H1 (cell line): Measurements from ENCODE around the gene TEX44. TPM values are rescaled to one million over a fixed set of nuclear protein-coding genes. Genes with fewer than 3 reads are reported as not detected.
A peak's percentile ranks its signal among the peaks of the same experiment; 100 is the strongest.

Experiments
- CHD7 ChIP-seq: fragments of 300-600 bp; sonication (generic); IDR thresholded peaks from 2 replicates; pipeline ENCODE4 v1.7.1; 2012; ENCODE audit warnings: low read length, moderate library complexity, mild to moderate bottlenecking, inconsistent platforms; ENCODE audit not compliant: insufficient replicate concordance
- SIN3A ChIP-seq, 2 experiments: IDR thresholded peaks in 1 of 2; conservative IDR thresholded peaks in 1 of 2; 2 replicates each; pipeline ENCODE4 v1.6.1; 2011 to 2012; ENCODE audit warnings: low read length in 2 of 2, improper control_type of control experiment in 1 of 2, low read depth in 1 of 2, mild to moderate bottlenecking in 1 of 2
- polyA plus RNA-seq, 7 experiments: library from polyadenylated mRNA; depleted of rRNA in 3 of 7; stranded (reverse) in 5 of 7; unstranded in 2 of 7; fragments of >200 nt in 5 of 7; fragments of 200-250 nt in 2 of 7; gene quantifications; 1 replicate in 5 of 7; 2 replicates in 1 of 7; 4 replicates in 1 of 7; pipeline versions ENCODE4 v1.2.1 to v1.2.3, GENCODE V29; 2011 to 2013; ENCODE audit warnings: missing spikeins in 2 of 7, mixed read lengths in 2 of 7
- total RNA-seq: library from RNA; stranded (reverse); fragmentation: NEBNext Ultra II Directional; extraction: Animal tissue kit (Norgen Biotek cat#: 25700); gene quantifications from 2 replicates; pipeline ENCODE4 v1.2.1, GENCODE V29; 2021

TEX44 gene
- total and polyA plus RNA-seq, 2 of the 8 experiments (the other 6 are each of a cell fraction or from before 2014, with no cell fraction given): not detected

- TF ChIP-seq CHD7 (peak; percentile 79), SIN3A (conservative IDR thresholded peaks at IDR 0.05 in 1 of 2, IDR thresholded peaks at IDR 0.05 in 1 of 2; ENCODE audit: low read depth in 1 of 2, low read length in 2 of 2) (no peak)
- TF ChIP-seq, all 59 proteins: peak for 1
Observed at GRCh38 chr2:231546014-231546715, 46.5 kb upstream of the TEX44 start (continued).
